VCaP (cell line): Measurements from ENCODE around the gene SMURF1.

ENCODE experiments used
- H3K27ac ChIP-seq: fragments of 450-650 bp; 2 replicates; pipeline ENCODE4 v1.5.1; 2017
- CTCF ChIP-seq: fragments of 450-650 bp; conservative IDR thresholded peaks from 2 replicates; pipeline ENCODE4 v1.5.1; 2017; ENCODE audit warnings: mild to moderate bottlenecking, moderate library complexity

SMURF1 gene

GRCh38 chr7:99006739-99007424 lies 137.0 kb downstream of the SMURF1 start:
- no peak overlapping the region for H3K27ac ChIP-seq
- TF ChIP-seq CTCF, result no peak

DNA sequence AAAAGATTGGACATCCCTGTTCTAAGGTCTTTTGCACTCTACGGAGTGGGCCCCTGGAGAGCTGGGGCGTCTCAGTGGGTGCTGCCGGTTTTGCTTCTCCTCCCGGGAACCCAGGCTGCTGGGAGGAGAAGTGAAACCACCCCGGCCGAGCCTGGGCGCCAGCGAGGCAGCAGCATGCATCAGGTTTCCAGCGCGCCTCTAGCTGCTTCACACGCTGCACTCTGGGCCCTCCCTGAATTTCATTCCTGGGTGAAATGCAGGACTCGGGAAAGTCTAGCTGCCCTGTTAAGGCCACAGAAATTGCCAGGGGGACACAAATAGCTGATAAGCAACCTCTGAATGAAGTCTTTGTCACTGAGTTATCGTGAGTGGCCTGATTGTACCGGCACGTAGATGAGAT lies 138.1 kb downstream of the SMURF1 start:
- no peak for TF ChIP-seq CTCF
- H3K27ac ChIP-seq, result no peak overlapping the region

DNA sequence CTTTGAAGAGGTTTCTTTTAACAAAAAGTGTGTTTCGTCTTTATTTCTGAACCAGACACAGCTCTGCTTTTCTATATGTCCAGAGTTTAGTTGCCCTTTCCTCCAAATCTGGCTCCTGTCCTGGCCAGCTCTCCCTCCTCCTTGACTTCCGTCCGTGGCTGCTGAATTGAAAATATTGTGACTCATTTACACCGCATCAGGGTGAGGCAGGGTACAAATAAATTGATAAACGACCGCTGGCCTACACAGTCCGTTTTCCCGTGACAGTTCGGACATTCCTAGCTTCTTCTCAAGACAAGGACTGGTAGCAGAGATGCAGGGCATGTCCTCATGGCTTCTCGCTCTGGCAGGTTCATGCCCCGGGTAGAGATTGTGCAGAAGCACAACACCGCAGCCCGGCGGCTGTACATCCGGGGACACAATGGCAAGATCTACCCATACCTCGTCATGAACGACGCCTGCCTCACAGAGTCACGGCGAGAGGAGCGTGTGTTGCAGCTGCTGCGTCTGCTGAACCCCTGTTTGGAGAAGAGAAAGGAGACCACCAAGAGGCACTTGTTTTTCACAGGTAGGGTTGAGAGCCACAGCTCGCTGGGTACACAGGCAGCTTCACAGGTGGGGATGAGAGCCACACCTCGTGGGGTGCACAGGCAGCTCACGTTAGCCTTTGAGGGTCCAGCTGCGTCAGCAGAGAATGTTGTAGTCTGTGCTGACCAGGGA lies 139.0 kb downstream of the SMURF1 start:
- H3K27ac ChIP-seq, result no peak overlapping the region
- no peak for TF ChIP-seq CTCF

DNA sequence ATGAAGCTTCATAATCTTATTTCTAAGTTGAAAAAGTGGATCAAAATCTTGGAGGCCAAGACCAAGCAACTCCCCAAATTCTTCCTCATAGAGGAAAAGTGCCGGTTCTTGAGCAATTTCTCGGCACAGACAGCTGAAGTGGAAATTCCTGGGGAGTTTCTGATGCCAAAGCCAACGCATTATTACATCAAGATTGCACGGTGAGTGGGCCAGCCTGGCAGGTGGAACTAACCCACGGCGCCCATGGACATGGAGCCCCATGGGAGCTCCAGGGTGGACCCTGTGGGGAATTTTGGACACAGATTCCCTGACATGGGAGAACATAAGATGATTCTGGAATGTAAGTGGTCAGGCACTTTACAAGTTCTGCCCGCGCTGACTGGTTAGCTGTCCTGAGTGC lies 139.7 kb downstream of the SMURF1 start:
- H3K27ac ChIP-seq, result no peak overlapping the region
- no peak for TF ChIP-seq CTCF

GRCh38 chr7:99003419-99003818 lies 140.5 kb downstream of the SMURF1 start:
- no peak overlapping the region for H3K27ac ChIP-seq
- no peak for TF ChIP-seq CTCF

DNA sequence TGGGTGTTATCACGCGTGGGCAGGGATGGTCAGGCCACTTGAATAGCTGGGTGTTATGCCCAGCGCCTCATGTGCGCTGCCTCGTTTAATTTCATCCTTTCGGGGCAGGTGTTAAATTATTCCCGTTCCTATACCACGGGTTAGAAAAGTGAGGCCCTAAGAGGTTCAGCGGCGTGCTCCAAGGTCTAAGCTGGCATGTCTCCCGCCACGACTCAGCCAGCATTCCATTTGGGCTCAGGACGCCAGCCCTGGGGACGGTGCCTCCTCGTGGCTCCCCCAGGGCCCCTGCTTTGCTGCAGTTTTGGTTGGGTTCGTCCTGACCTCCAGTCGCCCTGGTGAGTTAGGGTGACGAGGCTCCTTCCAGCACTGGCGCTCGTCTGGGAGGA lies 141.1 kb downstream of the SMURF1 start:
- TF ChIP-seq CTCF, result no peak
- H3K27ac ChIP-seq, result no peak overlapping the region

- no peak overlapping the region for H3K27ac ChIP-seq
- TF ChIP-seq CTCF, result no peak
Observed at GRCh38 chr7:99002148-99002826, 141.6 kb downstream of the SMURF1 start.
